Measurements from ENCODE around the gene SYNPO. TPM values are rescaled to one million over a fixed set of nuclear protein-coding genes. Genes with fewer than 3 reads are reported as not detected.

Gene SYNPO
- total RNA-seq, 1 donor from 2014 or later = 17.8 TPM

DNA sequence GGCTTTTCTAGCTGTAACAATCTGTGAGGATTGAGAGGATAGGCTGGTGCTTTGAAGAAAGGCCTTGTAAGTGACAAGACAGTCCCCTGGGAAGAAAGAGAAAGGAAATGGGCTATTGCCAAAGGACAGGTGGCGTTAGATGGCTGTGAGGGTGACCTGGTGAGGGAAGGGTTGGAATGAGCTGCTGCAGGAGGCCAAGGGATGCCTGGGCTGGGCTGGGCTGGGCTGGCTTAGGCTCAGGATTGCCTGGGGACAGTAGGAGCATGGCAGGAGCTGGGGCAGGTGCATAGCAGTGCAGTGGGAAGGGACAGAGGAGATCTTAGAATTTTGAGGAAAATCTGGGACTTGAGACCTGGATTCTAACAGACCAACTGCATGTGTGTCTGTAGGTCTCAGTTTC is 10.9 kb downstream of the SYNPO start:
- H3K27me3 Mint-ChIP-seq (ENCODE audit: unreplicated experiment) = no peaks in the 10 kb centered on the region
- H3K4me1 Mint-ChIP-seq (ENCODE audit: unreplicated experiment) = peaks cover 15% of the 10 kb centered on the region
- H3K36me3 Mint-ChIP-seq (ENCODE audit: unreplicated experiment) = peaks cover 26% of the 10 kb centered on the region
- H3K27ac Mint-ChIP-seq (ENCODE audit: unreplicated experiment) = no peak overlapping the region
- no peaks in the 10 kb centered on the region for H3K9me3 Mint-ChIP-seq (ENCODE audit: unreplicated experiment)
- TF ChIP-seq, protein P1, sequence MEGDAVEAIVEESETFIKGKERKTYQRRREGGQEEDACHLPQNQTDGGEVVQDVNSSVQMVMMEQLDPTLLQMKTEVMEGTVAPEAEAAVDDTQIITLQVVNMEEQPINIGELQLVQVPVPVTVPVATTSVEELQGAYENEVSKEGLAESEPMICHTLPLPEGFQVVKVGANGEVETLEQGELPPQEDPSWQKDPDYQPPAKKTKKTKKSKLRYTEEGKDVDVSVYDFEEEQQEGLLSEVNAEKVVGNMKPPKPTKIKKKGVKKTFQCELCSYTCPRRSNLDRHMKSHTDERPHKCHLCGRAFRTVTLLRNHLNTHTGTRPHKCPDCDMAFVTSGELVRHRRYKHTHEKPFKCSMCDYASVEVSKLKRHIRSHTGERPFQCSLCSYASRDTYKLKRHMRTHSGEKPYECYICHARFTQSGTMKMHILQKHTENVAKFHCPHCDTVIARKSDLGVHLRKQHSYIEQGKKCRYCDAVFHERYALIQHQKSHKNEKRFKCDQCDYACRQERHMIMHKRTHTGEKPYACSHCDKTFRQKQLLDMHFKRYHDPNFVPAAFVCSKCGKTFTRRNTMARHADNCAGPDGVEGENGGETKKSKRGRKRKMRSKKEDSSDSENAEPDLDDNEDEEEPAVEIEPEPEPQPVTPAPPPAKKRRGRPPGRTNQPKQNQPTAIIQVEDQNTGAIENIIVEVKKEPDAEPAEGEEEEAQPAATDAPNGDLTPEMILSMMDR (IDR thresholded peaks at IDR 0.05) = no peak
- H3K4me3 Mint-ChIP-seq (ENCODE audit: unreplicated experiment) = no peak overlapping the region
- no peak for DNase-seq (ENCODE audit: extremely low spot score, unreplicated experiment)

DNA sequence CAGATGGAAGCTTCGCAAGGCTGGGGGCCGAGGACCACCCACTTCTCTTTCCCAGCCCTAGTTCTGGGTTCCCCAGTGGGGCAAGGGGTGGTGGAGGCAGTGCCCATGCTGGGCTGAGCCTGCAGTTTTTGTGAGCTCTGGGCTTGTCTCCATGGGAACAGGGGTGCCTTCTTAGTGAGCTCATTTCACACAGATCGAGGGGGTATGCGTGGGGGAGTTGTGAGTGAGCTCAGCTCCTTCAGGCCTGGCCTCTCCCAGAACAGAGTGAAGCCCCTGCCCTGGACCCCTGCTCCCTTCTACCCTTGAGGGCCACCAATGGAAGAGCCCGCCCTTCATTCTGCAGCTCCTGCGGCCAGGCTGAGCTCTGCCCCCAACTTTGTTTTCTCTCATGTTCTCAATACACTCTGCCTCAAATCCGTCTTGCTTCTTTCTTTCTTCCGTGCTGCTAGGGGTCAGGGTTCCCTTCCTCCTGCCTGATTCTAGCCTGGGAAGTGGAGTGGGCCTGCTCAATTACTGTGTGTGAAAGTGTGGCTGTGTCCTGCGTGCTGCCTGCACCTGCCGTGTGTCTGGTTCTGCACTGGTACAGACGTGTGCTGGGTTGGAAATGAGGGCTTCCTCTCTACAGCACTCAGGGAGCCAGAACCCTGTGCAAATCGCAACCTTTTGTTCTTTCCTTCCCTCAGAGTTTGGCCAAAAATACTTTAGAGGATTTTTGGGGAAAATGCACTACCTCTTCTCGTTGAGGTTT is 11.6 kb downstream of the SYNPO start:
- Mint-ChIP-seq H3K4me1 (ENCODE audit: unreplicated experiment) (peaks cover 15% of the 10 kb centered on the region), H3K9me3 (ENCODE audit: unreplicated experiment) (no peaks in the 10 kb centered on the region), H3K27ac (ENCODE audit: unreplicated experiment) (no peak overlapping the region), H3K27me3 (ENCODE audit: unreplicated experiment) (no peaks in the 10 kb centered on the region), H3K4me3 (ENCODE audit: unreplicated experiment) (no peak overlapping the region), H3K36me3 (ENCODE audit: unreplicated experiment) (peaks cover 26% of the 10 kb centered on the region)
- DNase-seq (ENCODE audit: extremely low spot score, unreplicated experiment) = no peak
- TF ChIP-seq, protein P1 (IDR thresholded peaks at IDR 0.05) = no peak

DNA sequence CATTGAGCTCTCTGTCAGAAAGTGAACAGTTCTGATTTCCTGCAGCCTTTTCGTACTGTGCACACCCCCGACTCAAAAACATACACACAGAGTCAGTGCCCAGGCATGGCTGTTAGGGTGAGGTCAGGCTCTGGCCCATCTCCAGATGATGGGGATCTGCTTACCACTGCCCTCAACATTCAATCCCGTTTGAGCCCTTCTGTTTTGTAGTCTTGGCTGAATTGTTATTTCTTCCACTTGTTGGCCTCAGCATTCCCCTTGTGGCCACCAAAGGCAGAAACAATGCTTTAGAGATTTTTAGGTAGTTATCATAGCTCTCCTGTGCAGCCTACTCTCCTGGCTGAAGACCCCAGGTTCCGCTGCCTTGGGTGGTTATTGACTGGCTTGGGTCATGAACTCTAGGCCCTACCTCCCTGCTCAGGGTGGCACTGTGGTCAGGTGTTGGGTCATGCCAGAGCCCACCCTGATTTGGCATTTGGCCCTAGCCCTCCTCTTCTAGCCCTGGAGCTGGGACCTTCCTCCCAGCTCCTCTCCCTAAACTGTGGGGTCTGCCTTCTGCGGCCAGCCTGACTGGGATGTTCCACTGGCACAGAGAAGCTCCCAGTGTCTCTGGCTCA is 12.8 kb downstream of the SYNPO start:
- TF ChIP-seq, protein P1 (IDR thresholded peaks at IDR 0.05) = peak; percentile 37
- H3K27ac Mint-ChIP-seq (ENCODE audit: unreplicated experiment) = peak overlapping the region; percentile 27
- peaks cover 19% of the 10 kb centered on the region for H3K4me1 Mint-ChIP-seq (ENCODE audit: unreplicated experiment)
- no peak overlapping the region for H3K4me3 Mint-ChIP-seq (ENCODE audit: unreplicated experiment)
- no peak for DNase-seq (ENCODE audit: extremely low spot score, unreplicated experiment)
- peaks cover 20% of the 10 kb centered on the region for H3K36me3 Mint-ChIP-seq (ENCODE audit: unreplicated experiment)
- no peaks in the 10 kb centered on the region for H3K9me3 Mint-ChIP-seq (ENCODE audit: unreplicated experiment)
- H3K27me3 Mint-ChIP-seq (ENCODE audit: unreplicated experiment) = no peaks in the 10 kb centered on the region

DNA sequence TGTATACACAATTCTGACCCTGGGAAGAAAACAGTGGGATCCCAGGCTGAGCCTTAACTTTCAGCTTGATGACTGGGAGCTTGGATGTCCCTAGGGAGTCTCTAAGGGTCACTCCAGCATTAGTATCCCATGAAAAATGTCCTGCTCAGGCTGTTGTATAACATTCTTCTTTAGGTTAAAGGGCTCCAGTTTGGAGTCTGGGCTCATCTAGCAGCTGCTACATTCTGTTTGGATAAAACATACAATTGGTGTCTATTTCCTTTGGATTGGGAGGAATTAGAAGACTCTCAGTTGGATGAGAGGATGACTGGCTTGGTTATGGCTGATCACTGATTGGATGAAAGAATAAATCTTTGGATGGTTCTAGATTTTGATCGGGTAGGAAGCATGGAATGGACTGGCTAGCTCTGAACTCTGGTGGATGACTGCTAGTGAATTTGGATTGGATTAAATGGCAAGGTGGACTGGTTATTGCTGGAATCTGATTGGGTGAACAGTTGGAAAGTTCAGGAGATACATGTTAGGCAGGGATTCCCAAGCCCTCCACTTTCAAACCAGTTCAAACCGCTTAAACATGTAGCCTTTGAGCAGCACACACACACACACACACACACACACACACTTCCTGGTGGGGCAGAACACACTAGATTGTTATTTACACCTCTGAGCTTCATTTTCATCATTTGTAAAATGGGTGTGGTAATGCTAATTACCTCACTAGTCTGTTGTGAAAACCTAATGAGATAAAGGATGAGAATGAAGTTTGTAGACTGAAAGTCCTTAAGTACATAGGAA is 13.5 kb downstream of the SYNPO start:
- peaks cover 19% of the 10 kb centered on the region for H3K4me1 Mint-ChIP-seq (ENCODE audit: unreplicated experiment)
- H3K27ac Mint-ChIP-seq (ENCODE audit: unreplicated experiment) = peak overlapping the region; percentile 24
- DNase-seq (ENCODE audit: extremely low spot score, unreplicated experiment) = no peak
- H3K36me3 Mint-ChIP-seq (ENCODE audit: unreplicated experiment) = peaks cover 13% of the 10 kb centered on the region
- H3K27me3 Mint-ChIP-seq (ENCODE audit: unreplicated experiment) = no peaks in the 10 kb centered on the region
- H3K9me3 Mint-ChIP-seq (ENCODE audit: unreplicated experiment) = no peaks in the 10 kb centered on the region
- TF ChIP-seq, protein P1 (IDR thresholded peaks at IDR 0.05) = no peak
- H3K4me3 Mint-ChIP-seq (ENCODE audit: unreplicated experiment) = no peak overlapping the region

DNA sequence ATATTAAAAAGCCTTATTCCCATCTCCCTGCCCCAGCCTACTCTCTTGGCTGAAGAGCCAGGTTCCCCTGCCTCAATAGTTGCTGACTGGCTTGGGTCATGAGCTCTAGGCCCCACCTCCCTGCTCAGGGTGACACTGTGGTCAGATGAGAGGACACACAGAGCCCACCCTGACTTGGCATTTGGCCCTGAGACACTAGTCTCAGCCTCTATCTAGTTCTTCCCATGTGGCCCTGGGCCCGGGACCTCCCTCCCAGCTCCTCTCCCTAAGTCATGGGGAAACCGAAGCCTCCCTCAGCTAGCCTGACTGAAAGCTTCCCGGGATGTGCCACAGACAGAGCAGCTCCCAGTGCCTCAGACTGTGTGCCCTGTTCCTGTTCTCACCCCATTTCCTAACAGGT is 14.8 kb downstream of the SYNPO start:
- DNase-seq (ENCODE audit: extremely low spot score, unreplicated experiment) = no peak
- H3K27ac Mint-ChIP-seq (ENCODE audit: unreplicated experiment) = peak overlapping the region; percentile 31
- H3K4me3 Mint-ChIP-seq (ENCODE audit: unreplicated experiment) = no peak overlapping the region
- H3K4me1 Mint-ChIP-seq (ENCODE audit: unreplicated experiment) = peaks cover 21% of the 10 kb centered on the region
- peaks cover 7% of the 10 kb centered on the region for H3K36me3 Mint-ChIP-seq (ENCODE audit: unreplicated experiment)
- TF ChIP-seq, protein P1 (IDR thresholded peaks at IDR 0.05) = no peak
- no peaks in the 10 kb centered on the region for H3K27me3 Mint-ChIP-seq (ENCODE audit: unreplicated experiment)
- H3K9me3 Mint-ChIP-seq (ENCODE audit: unreplicated experiment) = no peaks in the 10 kb centered on the region
